H7 (cell line): ENCODE data around the gene HOXA6. TPM values are rescaled to one million over a fixed set of nuclear protein-coding genes. Genes with fewer than 3 reads are reported as not detected.

Experiments used
- DNase-seq: peaks from one replicate; pipeline ENCODE4 v3.0.0; 2012
- H3K27me3 ChIP-seq: 2 replicates; pipeline ENCODE4 v1.6.0; 2011; ENCODE audit warnings: mild to moderate bottlenecking, low read length; ENCODE audit not compliant: control insufficient read depth, insufficient read depth
- H3K36me3 ChIP-seq: replicated peaks from 2 replicates; pipeline ENCODE4 v1.5.1; 2011; ENCODE audit warnings: low read length; ENCODE audit not compliant: control insufficient read depth, insufficient read depth
- H3K4me3 ChIP-seq: 2 replicates; pipeline ENCODE4 v1.5.1; 2011; ENCODE audit warnings: low read depth, mild to moderate bottlenecking, control low read depth, low read length, moderate library complexity; ENCODE audit not compliant: insufficient read depth
- total RNA-seq: library from RNA; depleted of rRNA; stranded (reverse); fragments of >200 nt; shearing (Covaris generic); gene quantifications from 2 replicates; pipeline ENCODE4 v1.2.3, GENCODE V29; 2014

The HOXA6 gene
- total RNA-seq, 1 experiment from 2014 or later: not detected

- Histone ChIP-seq H3K4me3 (no peak overlapping the region), H3K36me3 (no peaks in the 10 kb centered on the region), H3K27me3 (peaks cover 100% of the 10 kb centered on the region)
- DNase-seq: no peak
Observed at GRCh38 chr7:27171637-27172314, 24.2 kb upstream of the HOXA6 start.

- no peaks in the 10 kb centered on the region for H3K36me3 ChIP-seq
- DNase-seq: no peak
- H3K4me3 ChIP-seq: no peak overlapping the region
- H3K27me3 ChIP-seq: peaks cover 100% of the 10 kb centered on the region
Observed at GRCh38 chr7:27171325-27171636, 23.7 kb upstream of the HOXA6 start.

GRCh38 chr7:27170426-27171324 is 23.1 kb upstream of the HOXA6 start:
- Histone ChIP-seq H3K27me3 (peaks cover 100% of the 10 kb centered on the region), H3K4me3 (no peak overlapping the region), H3K36me3 (no peaks in the 10 kb centered on the region)
- DNase-seq: no peak

GRCh38 chr7:27169658-27170425 is 22.3 kb upstream of the HOXA6 start:
- peak; percentile 82 for DNase-seq
- Histone ChIP-seq H3K36me3 (no peaks in the 10 kb centered on the region), H3K4me3 (no peak overlapping the region), H3K27me3 (peaks cover 100% of the 10 kb centered on the region)

- Histone ChIP-seq H3K36me3 (no peaks in the 10 kb centered on the region), H3K27me3 (peaks cover 100% of the 10 kb centered on the region), H3K4me3 (no peak overlapping the region)
- no peak for DNase-seq
Observed at GRCh38 chr7:27168265-27168947, 20.8 kb upstream of the HOXA6 start.

DNA sequence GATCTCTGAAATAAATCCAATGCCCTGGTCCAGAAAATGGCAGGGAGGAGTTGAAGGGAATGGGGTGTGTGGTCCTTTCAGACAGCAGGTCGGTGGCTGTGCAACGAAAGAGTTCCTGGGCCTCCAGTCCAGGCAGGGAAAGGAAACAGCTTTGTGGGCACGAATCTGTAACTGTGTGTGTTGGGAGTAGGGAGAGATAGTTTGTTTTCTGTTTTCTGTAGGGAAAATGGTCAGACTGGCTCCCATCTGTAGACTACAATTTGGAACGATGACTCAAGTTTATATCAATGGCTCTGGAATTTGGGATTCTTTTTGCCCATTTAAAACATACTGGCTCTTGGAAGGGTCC is 20.3 kb upstream of the HOXA6 start:
- Histone ChIP-seq H3K27me3 (peaks cover 100% of the 10 kb centered on the region), H3K36me3 (no peaks in the 10 kb centered on the region), H3K4me3 (no peak overlapping the region)
- no peak for DNase-seq

GRCh38 chr7:27166531-27167505 is 19.2 kb upstream of the HOXA6 start:
- DNase-seq: no peak
- Histone ChIP-seq H3K36me3 (no peaks in the 10 kb centered on the region), H3K4me3 (no peak overlapping the region), H3K27me3 (peaks cover 100% of the 10 kb centered on the region)

GRCh38 chr7:27165996-27166530 is 18.5 kb upstream of the HOXA6 start:
- Histone ChIP-seq H3K27me3 (peaks cover 100% of the 10 kb centered on the region), H3K36me3 (no peaks in the 10 kb centered on the region), H3K4me3 (no peak overlapping the region)
- no peak for DNase-seq

DNA sequence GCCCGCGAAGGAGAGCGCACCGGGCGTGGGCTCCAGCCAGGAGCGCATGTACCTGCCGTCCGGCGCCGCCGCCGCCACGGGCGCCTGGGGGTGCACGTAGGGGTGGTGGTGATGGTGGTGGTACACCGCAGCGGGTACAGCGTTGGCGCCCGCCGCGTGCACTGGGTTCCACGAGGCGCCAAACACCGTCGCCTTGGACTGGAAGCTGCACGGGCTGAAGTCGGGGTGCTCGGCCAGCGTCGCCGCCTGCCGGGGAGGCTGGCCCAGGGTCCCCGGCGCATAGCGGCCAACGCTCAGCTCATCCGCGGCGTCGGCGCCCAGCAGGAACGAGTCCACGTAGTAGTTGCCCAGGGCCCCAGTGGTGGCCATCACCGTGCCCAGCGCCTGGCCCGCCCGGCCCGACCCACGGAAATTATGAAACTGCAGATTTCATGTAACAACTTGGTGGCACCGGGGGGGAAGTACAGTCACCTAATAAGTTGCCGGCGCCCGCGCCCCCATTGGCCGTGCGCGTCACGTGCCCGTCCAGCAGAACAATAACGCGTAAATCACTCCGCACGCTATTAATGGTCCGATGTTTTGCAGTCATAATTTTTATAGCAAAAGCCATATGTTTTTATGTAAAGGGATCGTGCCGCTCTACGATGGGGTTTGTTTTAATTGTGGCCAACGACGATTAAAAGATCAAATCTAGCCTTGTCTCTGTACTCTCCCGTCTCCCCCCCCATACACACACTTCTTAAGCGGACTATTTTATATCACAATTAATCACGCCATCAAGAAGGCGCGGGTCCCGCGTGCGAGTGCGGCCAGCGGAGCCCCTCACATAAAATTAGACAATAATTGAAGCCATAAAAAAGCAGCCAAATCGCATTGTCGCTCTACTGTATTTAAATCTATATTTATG is 17.8 kb upstream of the HOXA6 start, which contains the start of gene HOXA9:
HOXA9 (minus strand) TSS at position 449 of the 907 bp plus-strand sequence; CDS start at position 369, 80 bp downstream.
- DNase-seq: no peak
- Histone ChIP-seq H3K4me3 (no peak within 1 kb of the TSS), H3K27me3 (peaks cover 100% of the 10 kb centered on the region), H3K36me3 (no peaks in the 10 kb centered on the region)

- peak; percentile 85 for DNase-seq
- Histone ChIP-seq H3K27me3 (peaks cover 100% of the 10 kb centered on the region), H3K36me3 (no peaks in the 10 kb centered on the region), H3K4me3 (no peak overlapping the region)
Observed at GRCh38 chr7:27164367-27165088, 17.0 kb upstream of the HOXA6 start.

- Histone ChIP-seq H3K36me3 (no peaks in the 10 kb centered on the region), H3K4me3 (no peak overlapping the region), H3K27me3 (peaks cover 100% of the 10 kb centered on the region)
- DNase-seq: no peak
Observed at GRCh38 chr7:27164045-27164366, 16.4 kb upstream of the HOXA6 start.
